SU-DHL-6 (cell line): Measurements from ENCODE around the gene RLN3.

Experiments used
- EZH2phosphoT487 ChIP-seq: fragments of 200-600 bp; sonication (generic), shearing (Covaris generic); conservative IDR thresholded peaks from 2 replicates; pipeline ENCODE4 v1.6.1; 2018; ENCODE audit warnings: mild to moderate bottlenecking, antibody characterized with exemption, low read length, moderate library complexity, mixed read lengths
- TF ChIP-seq, protein P1 (sequence below): fragments of 200-600 bp; sonication (generic); IDR thresholded peaks from one replicate; pipeline ENCODE4 v1.5.1; 2017; ENCODE audit warnings: antibody characterized with exemption, mild to moderate bottlenecking, low read length, moderate library complexity; ENCODE audit not compliant: insufficient read depth, poor library complexity, severe bottlenecking

- TF ChIP-seq, protein P1, sequence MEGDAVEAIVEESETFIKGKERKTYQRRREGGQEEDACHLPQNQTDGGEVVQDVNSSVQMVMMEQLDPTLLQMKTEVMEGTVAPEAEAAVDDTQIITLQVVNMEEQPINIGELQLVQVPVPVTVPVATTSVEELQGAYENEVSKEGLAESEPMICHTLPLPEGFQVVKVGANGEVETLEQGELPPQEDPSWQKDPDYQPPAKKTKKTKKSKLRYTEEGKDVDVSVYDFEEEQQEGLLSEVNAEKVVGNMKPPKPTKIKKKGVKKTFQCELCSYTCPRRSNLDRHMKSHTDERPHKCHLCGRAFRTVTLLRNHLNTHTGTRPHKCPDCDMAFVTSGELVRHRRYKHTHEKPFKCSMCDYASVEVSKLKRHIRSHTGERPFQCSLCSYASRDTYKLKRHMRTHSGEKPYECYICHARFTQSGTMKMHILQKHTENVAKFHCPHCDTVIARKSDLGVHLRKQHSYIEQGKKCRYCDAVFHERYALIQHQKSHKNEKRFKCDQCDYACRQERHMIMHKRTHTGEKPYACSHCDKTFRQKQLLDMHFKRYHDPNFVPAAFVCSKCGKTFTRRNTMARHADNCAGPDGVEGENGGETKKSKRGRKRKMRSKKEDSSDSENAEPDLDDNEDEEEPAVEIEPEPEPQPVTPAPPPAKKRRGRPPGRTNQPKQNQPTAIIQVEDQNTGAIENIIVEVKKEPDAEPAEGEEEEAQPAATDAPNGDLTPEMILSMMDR, result no peak
- TF ChIP-seq EZH2phosphoT487, result no peak
Measured at GRCh38 chr19:14078411-14078810, 50.5 kb downstream of the RLN3 start.
